MM.1S (cell line): ENCODE results near the gene HYAL1.

Experiments used
- DNase-seq: peaks from one replicate; pipeline ENCODE4 v3.0.0-alpha.2; 2015
- H2AFZ ChIP-seq: fragments of 300-600 bp; sonication (generic); 2 replicates; pipeline ENCODE4 v1.6.0; 2016; ENCODE audit warnings: antibody characterized with exemption, low read length
- H3F3A ChIP-seq: fragments of 300-600 bp; sonication (generic); 2 replicates; pipeline ENCODE4 v1.6.1; 2016; ENCODE audit warnings: mild to moderate bottlenecking, antibody characterized with exemption, low read length, moderate library complexity, mixed read lengths; ENCODE audit not compliant: insufficient read depth
- H3K27ac ChIP-seq: fragments of 300-600 bp; sonication (generic); 2 replicates; pipeline ENCODE4 v1.5.1; 2016; ENCODE audit warnings: mild to moderate bottlenecking, low read length
- H3K27me3 ChIP-seq: fragments of 300-600 bp; sonication (generic); replicated peaks from 2 replicates; pipeline ENCODE4 v1.6.0; 2016; ENCODE audit warnings: low read length; ENCODE audit not compliant: insufficient read depth
- H3K36me3 ChIP-seq: fragments of 300-600 bp; sonication (generic); replicated peaks from 2 replicates; pipeline ENCODE4 v1.6.1; 2016; ENCODE audit warnings: mild to moderate bottlenecking, low read length, mixed read lengths; ENCODE audit not compliant: insufficient read depth
- H3K4me1 ChIP-seq: fragments of 300-600 bp; sonication (generic); 2 replicates; pipeline ENCODE4 v1.6.1; 2016; ENCODE audit warnings: low read length, mixed read lengths
- H3K4me2 ChIP-seq: fragments of 300-600 bp; sonication (generic); 2 replicates; pipeline ENCODE4 v1.6.0; 2016; ENCODE audit warnings: low read depth, low read length
- H3K4me3 ChIP-seq: fragments of 300-600 bp; sonication (generic); 2 replicates; pipeline ENCODE4 v1.5.1; 2016; ENCODE audit warnings: low read length, mixed read lengths
- H3K79me2 ChIP-seq: fragments of 300-600 bp; sonication (generic); 2 replicates; pipeline ENCODE4 v1.6.1; 2016; ENCODE audit warnings: mixed run types, low read length, mixed read lengths
- H3K9ac ChIP-seq: fragments of 300-600 bp; sonication (generic); 2 replicates; pipeline ENCODE4 v1.6.1; 2016; ENCODE audit warnings: low read length, mixed read lengths
- H3K9me2 ChIP-seq: fragments of 300-600 bp; sonication (generic); replicated peaks from 2 replicates; pipeline ENCODE4 v1.6.1; 2016; ENCODE audit warnings: mild to moderate bottlenecking, low read length, mixed read lengths; ENCODE audit not compliant: insufficient read depth
- H3K9me3 ChIP-seq: fragments of 300-600 bp; sonication (generic); replicated peaks from 2 replicates; pipeline ENCODE4 v1.6.1; 2016; ENCODE audit warnings: mild to moderate bottlenecking, low read length, mixed read lengths; ENCODE audit not compliant: insufficient read depth
- H4K20me1 ChIP-seq: fragments of 300-600 bp; sonication (generic); 2 replicates; pipeline ENCODE4 v1.6.1; 2016; ENCODE audit warnings: mild to moderate bottlenecking, low read length, moderate library complexity, mixed read lengths; ENCODE audit not compliant: insufficient read depth
- EZH2 ChIP-seq: fragments of 300-600 bp; sonication (generic); optimal IDR thresholded peaks from 2 replicates; pipeline ENCODE3; 2017; ENCODE audit warnings: low read depth, mild to moderate bottlenecking, antibody characterized with exemption, low read length, mixed read lengths
- EZH2phosphoT487 ChIP-seq: fragments of 300-600 bp; sonication (generic); IDR thresholded peaks from 2 replicates; pipeline ENCODE4 v1.6.1; 2018; ENCODE audit warnings: antibody characterized with exemption, low read length
- TF ChIP-seq, protein P1 (sequence below): fragments of 300-600 bp; sonication (generic); IDR thresholded peaks from 2 replicates; pipeline ENCODE4 v1.5.1; 2016; ENCODE audit warnings: antibody characterized with exemption, low read length, mixed read lengths

The HYAL1 gene

DNA sequence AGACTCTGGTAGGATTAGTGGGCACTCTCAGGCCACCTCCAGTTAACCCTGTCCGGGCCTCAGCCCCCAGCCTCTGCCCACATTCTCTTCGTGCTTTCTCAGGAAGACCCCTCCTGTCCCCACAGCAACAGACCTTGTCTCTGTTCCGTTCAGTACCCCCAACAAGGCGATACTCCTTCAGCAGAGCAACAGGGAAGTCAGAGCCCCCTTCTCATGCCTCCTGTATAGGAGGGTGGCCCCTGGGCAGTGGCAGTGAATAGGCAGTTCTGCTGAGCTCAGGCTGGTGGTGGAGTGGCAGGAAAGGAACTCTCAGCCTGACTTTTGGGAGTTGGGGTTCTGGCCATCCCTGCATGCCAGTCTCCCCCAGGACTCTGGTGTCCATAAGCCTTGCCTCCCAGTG is 33.9 kb downstream of the HYAL1 start:
- no peak for DNase-seq
- Histone ChIP-seq H3K27me3 (peaks cover 85% of the 10 kb centered on the region), H3K9me2 (no peaks in the 10 kb centered on the region), H4K20me1 (no peaks in the 10 kb centered on the region), H3K79me2 (no peaks in the 10 kb centered on the region), H3K4me3 (no peak overlapping the region), H3K4me1 (peaks cover 11% of the 10 kb centered on the region; the same call in 1 of the 2 replicates), H2AFZ (no peak overlapping the region), H3K36me3 (no peaks in the 10 kb centered on the region), H3K27ac (no peak overlapping the region), H3F3A (no peaks in the 10 kb centered on the region), H3K9me3 (no peaks in the 10 kb centered on the region), H3K9ac (no peak overlapping the region), H3K4me2 (no peak overlapping the region)
- TF ChIP-seq, protein P1, sequence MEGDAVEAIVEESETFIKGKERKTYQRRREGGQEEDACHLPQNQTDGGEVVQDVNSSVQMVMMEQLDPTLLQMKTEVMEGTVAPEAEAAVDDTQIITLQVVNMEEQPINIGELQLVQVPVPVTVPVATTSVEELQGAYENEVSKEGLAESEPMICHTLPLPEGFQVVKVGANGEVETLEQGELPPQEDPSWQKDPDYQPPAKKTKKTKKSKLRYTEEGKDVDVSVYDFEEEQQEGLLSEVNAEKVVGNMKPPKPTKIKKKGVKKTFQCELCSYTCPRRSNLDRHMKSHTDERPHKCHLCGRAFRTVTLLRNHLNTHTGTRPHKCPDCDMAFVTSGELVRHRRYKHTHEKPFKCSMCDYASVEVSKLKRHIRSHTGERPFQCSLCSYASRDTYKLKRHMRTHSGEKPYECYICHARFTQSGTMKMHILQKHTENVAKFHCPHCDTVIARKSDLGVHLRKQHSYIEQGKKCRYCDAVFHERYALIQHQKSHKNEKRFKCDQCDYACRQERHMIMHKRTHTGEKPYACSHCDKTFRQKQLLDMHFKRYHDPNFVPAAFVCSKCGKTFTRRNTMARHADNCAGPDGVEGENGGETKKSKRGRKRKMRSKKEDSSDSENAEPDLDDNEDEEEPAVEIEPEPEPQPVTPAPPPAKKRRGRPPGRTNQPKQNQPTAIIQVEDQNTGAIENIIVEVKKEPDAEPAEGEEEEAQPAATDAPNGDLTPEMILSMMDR = no peak
- no peak for TF ChIP-seq EZH2phosphoT487
- no peak for TF ChIP-seq EZH2

DNA sequence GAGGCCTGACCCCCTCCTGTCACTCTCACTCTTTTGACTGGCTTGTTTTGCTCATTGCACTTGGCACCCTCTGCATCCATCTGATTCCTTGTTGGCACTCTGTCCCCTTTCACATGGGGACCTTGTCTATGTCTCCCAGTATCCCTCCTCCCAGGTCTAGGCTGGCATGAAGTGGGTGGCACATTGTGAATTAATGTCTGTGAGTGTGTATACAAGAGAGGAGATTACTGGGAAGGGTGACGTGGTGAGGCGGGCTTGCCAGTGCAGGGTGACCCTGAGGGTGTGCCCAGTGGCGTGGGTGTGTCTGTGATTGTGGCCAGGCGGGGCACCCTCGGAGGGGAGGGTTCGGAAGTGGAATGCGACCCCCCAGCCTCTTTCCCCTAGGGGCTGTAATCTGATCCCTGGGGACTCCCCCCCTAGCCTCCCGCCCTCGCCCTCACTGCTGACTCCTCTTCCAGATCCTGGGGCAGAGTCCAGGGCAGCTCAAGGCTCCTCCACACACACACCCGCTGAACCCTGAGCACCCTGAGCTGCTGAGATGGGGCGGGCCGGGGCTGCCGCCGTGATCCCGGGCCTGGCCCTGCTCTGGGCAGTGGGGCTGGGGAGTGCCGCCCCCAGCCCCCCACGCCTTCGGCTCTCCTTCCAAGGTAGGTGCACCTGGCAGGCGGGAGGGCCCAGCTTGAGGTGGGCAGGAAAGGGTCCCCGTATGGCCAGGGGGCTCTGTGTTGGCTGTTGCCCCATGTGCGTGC is 34.5 kb downstream of the HYAL1 start, which contains the start of gene SEMA3B:
TSS of gene SEMA3B (plus strand) at position 445 of the 749 bp plus-strand sequence. CDS start at position 539, 94 bp downstream.
- H3K9me3 ChIP-seq = no peaks in the 10 kb centered on the region
- no peak within 1 kb of the TSS for H3K4me3 ChIP-seq
- no peak within 1 kb of the TSS for H3K9ac ChIP-seq
- no peaks in the 10 kb centered on the region for H3K36me3 ChIP-seq
- H3F3A ChIP-seq = no peaks in the 10 kb centered on the region
- H3K4me1 ChIP-seq = peaks cover 6% of the 10 kb centered on the region; the same call in 1 of the 2 replicates
- H3K79me2 ChIP-seq = no peaks in the 10 kb centered on the region
- no peak within 1 kb of the TSS for H3K27ac ChIP-seq
- H2AFZ ChIP-seq = no peak within 1 kb of the TSS
- no peaks in the 10 kb centered on the region for H4K20me1 ChIP-seq
- no peaks in the 10 kb centered on the region for H3K9me2 ChIP-seq
- peaks cover 79% of the 10 kb centered on the region for H3K27me3 ChIP-seq
- TF ChIP-seq EZH2phosphoT487 (no peak), EZH2 (no peak)
- TF ChIP-seq, protein P1 = no peak
- DNase-seq = no peak
- H3K4me2 ChIP-seq = no peak within 1 kb of the TSS

DNA sequence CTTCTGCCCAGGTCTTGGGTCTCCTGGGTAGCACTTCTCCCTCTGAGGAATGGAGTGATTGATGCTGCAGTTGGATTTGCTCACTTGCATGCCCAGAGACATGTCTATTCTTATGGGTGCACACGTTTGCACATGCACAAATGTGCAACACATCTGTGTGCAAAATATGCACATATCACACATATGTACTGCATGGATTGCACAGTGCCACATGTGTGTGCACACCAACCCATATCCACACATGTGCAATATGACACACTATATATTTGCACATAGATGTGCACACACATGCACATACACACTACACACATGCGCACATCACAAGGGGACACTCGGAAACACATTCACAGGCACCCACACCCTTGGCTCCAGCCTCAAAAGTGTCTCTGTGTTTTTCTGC is 35.1 kb downstream of the HYAL1 start:
- H3K27ac ChIP-seq = no peak overlapping the region
- no peak for DNase-seq
- no peaks in the 10 kb centered on the region for H3K9me2 ChIP-seq
- H3K9ac ChIP-seq = no peak overlapping the region
- no peaks in the 10 kb centered on the region for H3K36me3 ChIP-seq
- H3K4me1 ChIP-seq = peaks cover 3% of the 10 kb centered on the region; the same call in 1 of the 2 replicates
- no peaks in the 10 kb centered on the region for H4K20me1 ChIP-seq
- no peaks in the 10 kb centered on the region for H3F3A ChIP-seq
- no peak overlapping the region for H3K4me3 ChIP-seq
- H3K9me3 ChIP-seq = no peaks in the 10 kb centered on the region
- H3K79me2 ChIP-seq = no peaks in the 10 kb centered on the region
- H3K27me3 ChIP-seq = peaks cover 73% of the 10 kb centered on the region
- H3K4me2 ChIP-seq = no peak overlapping the region
- no peak overlapping the region for H2AFZ ChIP-seq
- TF ChIP-seq EZH2phosphoT487 (no peak), EZH2 (no peak)
- TF ChIP-seq, protein P1 = no peak
